Measurements from ENCODE around the gene MAN2A2.

Gene MAN2A2

DNA sequence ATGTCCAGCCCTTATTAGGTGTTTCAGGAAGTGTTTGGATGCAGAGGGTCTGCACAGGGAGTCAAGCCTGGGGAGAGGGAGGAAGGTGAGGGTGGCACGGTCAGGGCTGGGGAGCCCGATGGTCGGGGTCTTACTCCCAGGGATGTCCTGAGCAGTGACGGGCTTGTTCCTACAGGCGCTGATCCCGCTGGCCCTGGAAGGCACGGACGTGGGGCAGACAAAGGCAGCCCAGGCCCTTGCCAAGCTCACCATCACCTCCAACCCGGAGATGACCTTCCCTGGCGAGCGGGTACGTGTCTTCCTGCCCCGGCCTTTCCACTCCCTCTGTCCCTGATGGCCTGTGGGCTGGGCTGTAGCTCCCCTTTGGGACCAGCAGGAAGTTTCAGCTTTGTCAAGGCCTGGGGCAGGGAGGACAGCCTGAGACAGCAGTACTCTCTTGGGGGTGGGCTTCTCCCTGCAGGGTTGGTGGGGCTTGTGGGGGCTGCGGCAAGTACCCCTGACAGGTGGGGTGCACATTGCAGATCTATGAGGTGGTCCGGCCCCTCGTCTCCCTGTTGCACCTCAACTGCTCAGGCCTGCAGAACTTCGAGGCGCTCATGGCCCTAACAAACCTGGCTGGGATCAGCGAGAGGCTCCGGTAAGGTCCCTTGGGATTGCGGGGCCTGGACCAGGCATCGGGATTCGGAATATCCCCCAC lies 47.0 kb downstream of the MAN2A2 start:
- H3K4me1 ChIP-seq (ENCODE audit: insufficient read depth, low read length, severe bottlenecking), result peaks cover 6% of the 10 kb centered on the region
- H3K27me3 ChIP-seq (ENCODE audit: insufficient read depth, low read length), result no peaks in the 10 kb centered on the region
- no peak overlapping the region for H2AFZ ChIP-seq (ENCODE audit: low read length)
- H3K36me3 ChIP-seq (ENCODE audit: insufficient read depth, low read length), result peaks cover 71% of the 10 kb centered on the region
- TF ChIP-seq, protein P1, sequence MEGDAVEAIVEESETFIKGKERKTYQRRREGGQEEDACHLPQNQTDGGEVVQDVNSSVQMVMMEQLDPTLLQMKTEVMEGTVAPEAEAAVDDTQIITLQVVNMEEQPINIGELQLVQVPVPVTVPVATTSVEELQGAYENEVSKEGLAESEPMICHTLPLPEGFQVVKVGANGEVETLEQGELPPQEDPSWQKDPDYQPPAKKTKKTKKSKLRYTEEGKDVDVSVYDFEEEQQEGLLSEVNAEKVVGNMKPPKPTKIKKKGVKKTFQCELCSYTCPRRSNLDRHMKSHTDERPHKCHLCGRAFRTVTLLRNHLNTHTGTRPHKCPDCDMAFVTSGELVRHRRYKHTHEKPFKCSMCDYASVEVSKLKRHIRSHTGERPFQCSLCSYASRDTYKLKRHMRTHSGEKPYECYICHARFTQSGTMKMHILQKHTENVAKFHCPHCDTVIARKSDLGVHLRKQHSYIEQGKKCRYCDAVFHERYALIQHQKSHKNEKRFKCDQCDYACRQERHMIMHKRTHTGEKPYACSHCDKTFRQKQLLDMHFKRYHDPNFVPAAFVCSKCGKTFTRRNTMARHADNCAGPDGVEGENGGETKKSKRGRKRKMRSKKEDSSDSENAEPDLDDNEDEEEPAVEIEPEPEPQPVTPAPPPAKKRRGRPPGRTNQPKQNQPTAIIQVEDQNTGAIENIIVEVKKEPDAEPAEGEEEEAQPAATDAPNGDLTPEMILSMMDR (IDR thresholded peaks at IDR 0.05; ENCODE audit: low read length), result no peak
- no peak for TF ChIP-seq EZH2 (IDR thresholded peaks at IDR 0.05; ENCODE audit: borderline replicate concordance, low read length)
- H3K4me3 ChIP-seq (ENCODE audit: low read depth, low read length, poor library complexity, severe bottlenecking), result no peak overlapping the region
- no peaks in the 10 kb centered on the region for H3K9me3 ChIP-seq (ENCODE audit: low read length)
- H3F3A ChIP-seq (ENCODE audit: insufficient read depth, low read length), result no peaks in the 10 kb centered on the region
- H3K9me2 ChIP-seq (ENCODE audit: low read depth, low read length), result no peaks in the 10 kb centered on the region
- H3K4me2 ChIP-seq (ENCODE audit: low read length), result no peak overlapping the region
- no peak overlapping the region for H3K9ac ChIP-seq (ENCODE audit: low read length)
- no peaks in the 10 kb centered on the region for H3K79me2 ChIP-seq (ENCODE audit: insufficient read depth, low read length)
- H3K27ac ChIP-seq (ENCODE audit: low read depth, low read length, poor library complexity, severe bottlenecking), result no peak overlapping the region
- no peaks in the 10 kb centered on the region for H4K20me1 ChIP-seq (ENCODE audit: insufficient read depth, low read length)

DNA sequence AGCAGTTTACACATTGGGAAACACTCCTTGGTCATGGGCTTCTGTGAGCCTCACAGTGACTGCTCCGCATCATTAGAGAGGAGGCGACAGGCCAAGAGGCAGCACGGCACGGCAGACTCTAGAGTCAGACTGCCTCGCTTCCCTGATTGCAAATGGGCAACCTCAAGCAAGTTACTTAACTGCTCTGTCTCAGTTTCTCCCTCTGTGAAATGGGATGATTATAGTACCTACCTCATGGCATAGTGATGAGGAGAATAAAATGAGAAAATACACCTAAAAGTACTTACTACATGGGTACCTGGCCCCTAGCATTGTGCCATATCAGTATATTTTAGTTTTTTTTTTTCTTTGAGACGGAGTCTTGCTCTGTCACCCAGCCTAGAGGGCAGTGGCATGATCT lies 47.6 kb downstream of the MAN2A2 start:
- no peaks in the 10 kb centered on the region for H3K27me3 ChIP-seq (ENCODE audit: insufficient read depth, low read length)
- peaks cover 11% of the 10 kb centered on the region for H3K4me1 ChIP-seq (ENCODE audit: insufficient read depth, low read length, severe bottlenecking)
- no peak overlapping the region for H3K4me3 ChIP-seq (ENCODE audit: low read depth, low read length, poor library complexity, severe bottlenecking)
- H3K9ac ChIP-seq (ENCODE audit: low read length), result no peak overlapping the region
- no peaks in the 10 kb centered on the region for H3F3A ChIP-seq (ENCODE audit: insufficient read depth, low read length)
- H3K36me3 ChIP-seq (ENCODE audit: insufficient read depth, low read length), result peaks cover 69% of the 10 kb centered on the region
- no peak overlapping the region for H3K27ac ChIP-seq (ENCODE audit: low read depth, low read length, poor library complexity, severe bottlenecking)
- no peaks in the 10 kb centered on the region for H3K9me3 ChIP-seq (ENCODE audit: low read length)
- TF ChIP-seq EZH2 (IDR thresholded peaks at IDR 0.05; ENCODE audit: borderline replicate concordance, low read length), result no peak
- TF ChIP-seq, protein P1 (IDR thresholded peaks at IDR 0.05; ENCODE audit: low read length), result no peak
- H2AFZ ChIP-seq (ENCODE audit: low read length), result no peak overlapping the region
- H3K9me2 ChIP-seq (ENCODE audit: low read depth, low read length), result no peaks in the 10 kb centered on the region
- no peaks in the 10 kb centered on the region for H4K20me1 ChIP-seq (ENCODE audit: insufficient read depth, low read length)
- H3K4me2 ChIP-seq (ENCODE audit: low read length), result no peak overlapping the region
- H3K79me2 ChIP-seq (ENCODE audit: insufficient read depth, low read length), result no peaks in the 10 kb centered on the region

DNA sequence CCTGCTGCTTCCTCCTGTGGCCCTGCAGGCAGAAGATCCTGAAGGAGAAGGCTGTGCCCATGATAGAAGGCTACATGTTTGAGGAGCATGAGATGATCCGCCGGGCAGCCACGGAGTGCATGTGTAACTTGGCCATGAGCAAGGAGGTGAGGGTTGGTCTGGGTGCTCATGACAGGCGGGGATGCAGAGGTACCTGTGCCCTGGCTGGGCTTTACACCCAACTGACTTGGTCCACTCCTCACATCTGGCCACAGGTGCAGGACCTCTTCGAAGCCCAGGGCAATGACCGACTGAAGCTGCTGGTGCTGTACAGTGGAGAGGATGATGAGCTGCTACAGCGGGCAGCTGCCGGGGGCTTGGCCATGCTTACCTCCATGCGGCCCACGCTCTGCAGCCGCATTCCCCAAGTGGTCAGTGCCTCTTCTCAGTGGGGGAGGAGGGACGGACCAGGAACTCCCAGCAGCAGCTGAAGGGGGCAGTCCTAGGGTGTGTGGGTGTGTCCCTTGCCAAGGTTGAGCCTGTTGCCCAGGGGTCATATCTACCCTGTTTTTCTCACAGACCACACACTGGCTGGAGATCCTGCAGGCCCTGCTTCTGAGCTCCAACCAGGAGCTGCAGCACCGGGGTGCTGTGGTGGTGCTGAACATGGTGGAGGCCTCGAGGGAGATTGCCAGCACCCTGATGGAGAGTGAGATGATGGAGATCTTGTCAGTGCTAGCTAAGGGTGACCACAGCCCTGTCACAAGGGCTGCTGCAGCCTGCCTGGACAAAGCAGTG lies 50.0 kb downstream of the MAN2A2 start:
- Histone ChIP-seq H3K27ac (ENCODE audit: low read depth, low read length, poor library complexity, severe bottlenecking) (no peak overlapping the region), H3K4me1 (ENCODE audit: insufficient read depth, low read length, severe bottlenecking) (peaks cover 24% of the 10 kb centered on the region), H2AFZ (ENCODE audit: low read length) (no peak overlapping the region), H3K9me3 (ENCODE audit: low read length) (no peaks in the 10 kb centered on the region), H3K36me3 (ENCODE audit: insufficient read depth, low read length) (peaks cover 49% of the 10 kb centered on the region), H3K79me2 (ENCODE audit: insufficient read depth, low read length) (no peaks in the 10 kb centered on the region), H3K27me3 (ENCODE audit: insufficient read depth, low read length) (no peaks in the 10 kb centered on the region), H3K4me2 (ENCODE audit: low read length) (no peak overlapping the region), H3K4me3 (ENCODE audit: low read depth, low read length, poor library complexity, severe bottlenecking) (no peak overlapping the region), H3K9ac (ENCODE audit: low read length) (no peak overlapping the region), H3K9me2 (ENCODE audit: low read depth, low read length) (no peaks in the 10 kb centered on the region), H3F3A (ENCODE audit: insufficient read depth, low read length) (no peaks in the 10 kb centered on the region), H4K20me1 (ENCODE audit: insufficient read depth, low read length) (no peaks in the 10 kb centered on the region)
- TF ChIP-seq, protein P1 (IDR thresholded peaks at IDR 0.05; ENCODE audit: low read length), result no peak
- TF ChIP-seq EZH2 (IDR thresholded peaks at IDR 0.05; ENCODE audit: borderline replicate concordance, low read length), result no peak

Data from OCI-LY1 (cell line).